SU-DHL-6 (cell line): Measurements from ENCODE around the gene P2RY12.

Experiments used
- H2AFZ ChIP-seq: fragments of 200-600 bp; sonication (generic); 2 replicates; pipeline ENCODE4 v1.6.1; 2014; ENCODE audit warnings: low read depth, mild to moderate bottlenecking, moderate library complexity, mixed read lengths, antibody characterized with exemption, low read length; ENCODE audit not compliant: severe bottlenecking
- H3F3A ChIP-seq: fragments of 200-600 bp; shearing (Covaris generic); 2 replicates; pipeline ENCODE4 v1.6.0; 2016; ENCODE audit warnings: antibody characterized with exemption, mild to moderate bottlenecking; ENCODE audit not compliant: insufficient read depth
- H3K27ac ChIP-seq: fragments of 200-600 bp; sonication (generic); 2 replicates; pipeline ENCODE4 v1.5.1; 2016; ENCODE audit warnings: low read depth, mild to moderate bottlenecking, low read length, moderate library complexity, mixed read lengths
- H3K27me3 ChIP-seq: fragments of 200-600 bp; sonication (generic), shearing (Covaris generic); 2 replicates; pipeline ENCODE4 v1.6.0; 2014; ENCODE audit warnings: mild to moderate bottlenecking, low read length
- H3K36me3 ChIP-seq: fragments of 200-600 bp; sonication (generic); 2 replicates; pipeline ENCODE4 v1.6.1; 2014; ENCODE audit warnings: mild to moderate bottlenecking, low read length, mixed read lengths
- H3K4me2 ChIP-seq: fragments of 300-600, 200-600 bp; shearing (Covaris generic), sonication (generic); 2 replicates; pipeline ENCODE4 v1.6.0; 2014; ENCODE audit warnings: low read length, low read depth, mild to moderate bottlenecking; ENCODE audit not compliant: poor library complexity, severe bottlenecking
- H3K4me3 ChIP-seq: fragments of 200-600 bp; sonication (generic); 2 replicates; pipeline ENCODE4 v1.5.1; 2014; ENCODE audit warnings: antibody characterized with exemption, low read length, mild to moderate bottlenecking, mixed read lengths; ENCODE audit not compliant: insufficient read depth, poor library complexity, severe bottlenecking
- H3K79me2 ChIP-seq: fragments of 200-600 bp; sonication (generic); 2 replicates; pipeline ENCODE4 v1.6.1; 2014; ENCODE audit warnings: mild to moderate bottlenecking, low read length, moderate library complexity; ENCODE audit not compliant: insufficient read depth
- H3K9ac ChIP-seq: fragments of 200-600 bp; sonication (generic); 2 replicates; pipeline ENCODE4 v1.7.0; 2014; ENCODE audit warnings: mild to moderate bottlenecking, low read length
- H3K9me2 ChIP-seq: fragments of 200-600 bp; sonication (generic); replicated peaks from 2 replicates; pipeline ENCODE4 v1.6.1; 2014; ENCODE audit warnings: low read length; ENCODE audit not compliant: insufficient read depth
- H3K9me3 ChIP-seq: fragments of 200-600 bp; sonication (generic); 2 replicates; pipeline ENCODE4 v1.6.1; 2014; ENCODE audit warnings: low read length, mixed read lengths; ENCODE audit not compliant: insufficient read depth
- H4K20me1 ChIP-seq: fragments of 200-600 bp; sonication (generic); 2 replicates; pipeline ENCODE4 v1.6.1; 2014; ENCODE audit warnings: low read depth, mild to moderate bottlenecking, antibody characterized with exemption, low read length, moderate library complexity, mixed read lengths
- EZH2phosphoT487 ChIP-seq: fragments of 200-600 bp; sonication (generic), shearing (Covaris generic); conservative IDR thresholded peaks from 2 replicates; pipeline ENCODE4 v1.6.1; 2018; ENCODE audit warnings: mild to moderate bottlenecking, antibody characterized with exemption, low read length, moderate library complexity, mixed read lengths
- TF ChIP-seq, protein P1 (sequence below): fragments of 200-600 bp; sonication (generic); IDR thresholded peaks from one replicate; pipeline ENCODE4 v1.5.1; 2017; ENCODE audit warnings: antibody characterized with exemption, mild to moderate bottlenecking, low read length, moderate library complexity; ENCODE audit not compliant: insufficient read depth, poor library complexity, severe bottlenecking

Gene P2RY12

DNA sequence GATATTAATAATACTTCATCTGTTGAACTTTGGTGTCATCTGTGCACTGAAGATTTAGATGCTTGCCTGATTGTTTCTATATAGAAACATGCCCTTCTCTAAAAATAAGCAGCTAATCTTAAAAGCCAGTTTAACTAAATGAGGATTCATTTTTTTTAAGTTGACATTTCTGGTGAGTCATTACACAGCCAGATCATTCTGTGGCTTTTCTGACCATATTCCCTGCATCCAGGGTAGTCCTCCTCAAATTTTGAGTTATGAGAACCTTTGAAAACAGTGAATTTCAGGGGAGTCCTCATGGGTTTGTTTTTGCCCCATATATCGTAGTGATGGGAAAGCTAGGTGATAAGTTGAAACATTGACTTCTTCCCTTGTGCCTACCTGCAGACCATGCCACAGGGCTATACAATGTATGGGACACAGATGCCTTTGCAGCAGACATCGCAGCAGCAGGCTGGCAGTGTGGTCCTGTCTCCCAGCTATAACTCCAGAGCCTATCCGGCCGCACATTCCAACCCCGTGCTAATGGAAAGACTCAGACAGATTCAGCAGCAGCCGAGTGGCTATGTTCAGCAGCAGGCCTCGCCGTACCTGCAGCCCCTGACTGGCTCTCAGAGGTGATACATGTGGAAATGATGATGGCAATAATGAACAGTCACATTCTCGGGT, 26.5 kb upstream of the P2RY12 start:
- H3K27me3 ChIP-seq, result no peaks in the 10 kb centered on the region
- peak overlapping the region; percentile 90 for H3K27ac ChIP-seq
- H3K4me3 ChIP-seq, result no peak overlapping the region
- peaks cover 3% of the 10 kb centered on the region for H3K36me3 ChIP-seq
- no peaks in the 10 kb centered on the region for H3K9me3 ChIP-seq
- H3F3A ChIP-seq, result peaks cover 23% of the 10 kb centered on the region; the same call in 1 of the 2 replicates
- peak overlapping the region; percentile 44 for H3K4me2 ChIP-seq
- no peaks in the 10 kb centered on the region for H3K9me2 ChIP-seq
- H3K79me2 ChIP-seq, result no peaks in the 10 kb centered on the region
- TF ChIP-seq, protein P1, sequence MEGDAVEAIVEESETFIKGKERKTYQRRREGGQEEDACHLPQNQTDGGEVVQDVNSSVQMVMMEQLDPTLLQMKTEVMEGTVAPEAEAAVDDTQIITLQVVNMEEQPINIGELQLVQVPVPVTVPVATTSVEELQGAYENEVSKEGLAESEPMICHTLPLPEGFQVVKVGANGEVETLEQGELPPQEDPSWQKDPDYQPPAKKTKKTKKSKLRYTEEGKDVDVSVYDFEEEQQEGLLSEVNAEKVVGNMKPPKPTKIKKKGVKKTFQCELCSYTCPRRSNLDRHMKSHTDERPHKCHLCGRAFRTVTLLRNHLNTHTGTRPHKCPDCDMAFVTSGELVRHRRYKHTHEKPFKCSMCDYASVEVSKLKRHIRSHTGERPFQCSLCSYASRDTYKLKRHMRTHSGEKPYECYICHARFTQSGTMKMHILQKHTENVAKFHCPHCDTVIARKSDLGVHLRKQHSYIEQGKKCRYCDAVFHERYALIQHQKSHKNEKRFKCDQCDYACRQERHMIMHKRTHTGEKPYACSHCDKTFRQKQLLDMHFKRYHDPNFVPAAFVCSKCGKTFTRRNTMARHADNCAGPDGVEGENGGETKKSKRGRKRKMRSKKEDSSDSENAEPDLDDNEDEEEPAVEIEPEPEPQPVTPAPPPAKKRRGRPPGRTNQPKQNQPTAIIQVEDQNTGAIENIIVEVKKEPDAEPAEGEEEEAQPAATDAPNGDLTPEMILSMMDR, result no peak
- TF ChIP-seq EZH2phosphoT487, result no peak
- no peaks in the 10 kb centered on the region for H4K20me1 ChIP-seq
- no peak overlapping the region for H2AFZ ChIP-seq
- H3K9ac ChIP-seq, result peak overlapping the region; percentile 24; the same call in 1 of the 2 replicates

DNA sequence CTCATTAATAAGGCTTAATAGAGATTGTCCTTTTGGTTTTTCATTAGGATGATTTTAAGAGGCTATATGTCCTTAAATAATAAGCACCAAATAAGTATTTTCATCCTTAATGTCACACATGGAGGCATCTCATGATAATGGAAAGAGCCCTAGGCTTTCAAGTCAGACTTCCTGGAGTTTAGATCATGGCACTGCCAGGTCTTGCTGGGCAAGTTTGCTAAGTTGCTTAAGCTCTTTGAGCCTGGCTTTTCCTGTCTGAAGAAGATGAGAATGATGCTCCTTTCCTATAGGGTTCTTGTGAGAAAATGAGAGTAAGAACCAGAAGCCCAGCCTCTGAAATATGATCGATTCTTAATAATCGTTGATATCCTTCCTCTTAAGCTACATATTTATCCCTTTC, 23.4 kb upstream of the P2RY12 start:
- H4K20me1 ChIP-seq, result no peaks in the 10 kb centered on the region
- H3K9me2 ChIP-seq, result no peaks in the 10 kb centered on the region
- no peak overlapping the region for H3K9ac ChIP-seq
- H3K4me3 ChIP-seq, result no peak overlapping the region
- peak overlapping the region; percentile 18; the same call in 1 of the 2 replicates for H3K27ac ChIP-seq
- H3K36me3 ChIP-seq, result peaks cover 6% of the 10 kb centered on the region
- H3K4me2 ChIP-seq, result no peak overlapping the region
- H3K9me3 ChIP-seq, result no peaks in the 10 kb centered on the region
- H3F3A ChIP-seq, result peaks cover 23% of the 10 kb centered on the region; the same call in 1 of the 2 replicates
- no peaks in the 10 kb centered on the region for H3K79me2 ChIP-seq
- no peak for TF ChIP-seq EZH2phosphoT487
- TF ChIP-seq, protein P1, result no peak
- H3K27me3 ChIP-seq, result no peaks in the 10 kb centered on the region
- no peak overlapping the region for H2AFZ ChIP-seq

DNA sequence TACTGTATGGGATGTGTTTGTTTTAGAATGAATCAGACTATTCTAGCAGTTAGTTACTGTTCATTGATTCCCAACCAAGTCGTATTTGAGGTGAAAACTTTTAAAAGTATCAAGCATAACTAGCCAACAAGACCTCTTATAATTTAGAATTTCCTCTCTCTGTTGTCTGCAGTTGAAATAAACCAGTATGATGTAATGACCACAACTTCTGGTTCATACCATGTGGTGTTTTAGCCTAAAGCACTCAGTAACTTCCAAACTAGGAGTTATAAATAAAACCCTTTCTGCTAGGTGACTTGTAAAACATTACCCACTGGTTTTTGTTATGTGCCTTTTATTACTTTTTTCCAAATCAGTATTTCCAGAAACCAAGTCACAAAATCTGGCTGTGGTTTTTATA, 19.8 kb upstream of the P2RY12 start:
- peak overlapping the region; percentile 38; the same call in 1 of the 2 replicates for H3K27ac ChIP-seq
- H3K36me3 ChIP-seq, result peaks cover 15% of the 10 kb centered on the region; the same call in 1 of the 2 replicates
- H3K79me2 ChIP-seq, result no peaks in the 10 kb centered on the region
- no peaks in the 10 kb centered on the region for H3K27me3 ChIP-seq
- H4K20me1 ChIP-seq, result no peaks in the 10 kb centered on the region
- TF ChIP-seq, protein P1, result no peak
- TF ChIP-seq EZH2phosphoT487, result no peak
- H3K4me2 ChIP-seq, result peak overlapping the region; percentile 31
- no peaks in the 10 kb centered on the region for H3K9me3 ChIP-seq
- no peaks in the 10 kb centered on the region for H3K9me2 ChIP-seq
- H2AFZ ChIP-seq, result no peak overlapping the region
- no peak overlapping the region for H3K9ac ChIP-seq
- no peaks in the 10 kb centered on the region for H3F3A ChIP-seq
- no peak overlapping the region for H3K4me3 ChIP-seq
